K562 (cell line): ENCODE data around the gene CKAP5. TPM values are rescaled to one million over a fixed set of nuclear protein-coding genes. Genes with fewer than 3 reads are reported as not detected.

Experiments used
- CC2D1A ChIP-seq: fragments of 450-650 bp; IDR thresholded peaks from 2 replicates; pipeline ENCODE4 v1.6.1; 2017; ENCODE audit warnings: mild to moderate bottlenecking
- DDX20 ChIP-seq: fragments of 450-650 bp; IDR thresholded peaks from 2 replicates; pipeline ENCODE4 v1.6.1; 2016; ENCODE audit warnings: missing genetic modification characterization, low read depth, mild to moderate bottlenecking, missing compliant biosample characterization, moderate library complexity
- E2F4 ChIP-seq: sonication (generic); formaldehyde crosslinking; IDR thresholded peaks from 2 replicates; pipeline ENCODE4 v1.8.0; 2022; ENCODE audit warnings: mild to moderate bottlenecking, low read depth, missing genetic modification reagents
- ETS1 ChIP-seq: conservative IDR thresholded peaks from 2 replicates; pipeline ENCODE4 v1.6.1; 2011; ENCODE audit warnings: low read depth, mild to moderate bottlenecking, low read length; ENCODE audit not compliant: control insufficient read depth
- HNRNPLL ChIP-seq: fragments of 200-400 bp; formaldehyde crosslinking; IDR thresholded peaks from 2 replicates; pipeline ENCODE4 v1.6.1; 2017; ENCODE audit warnings: low read length, low read depth, mild to moderate bottlenecking; ENCODE audit not compliant: poor library complexity, severe bottlenecking
- RBM25 ChIP-seq: fragments of 200-400 bp; formaldehyde crosslinking; IDR thresholded peaks from 2 replicates; pipeline ENCODE4 v1.6.1; 2018; ENCODE audit warnings: low read length, low read depth, moderate library complexity; ENCODE audit not compliant: severe bottlenecking
- SNIP1 ChIP-seq: fragments of 450-650 bp; IDR thresholded peaks from 2 replicates; pipeline ENCODE4 v1.7.1; 2017; ENCODE audit warnings: low read depth, mild to moderate bottlenecking
- SOX6 ChIP-seq: fragments of 450-650 bp; IDR thresholded peaks from 2 replicates; pipeline ENCODE4 v1.6.1; 2014; ENCODE audit warnings: mild to moderate bottlenecking
- ZFX ChIP-seq: sonication (generic); formaldehyde crosslinking; IDR thresholded peaks from 2 replicates; pipeline ENCODE4 v1.8.0; 2022; ENCODE audit warnings: mild to moderate bottlenecking, missing genetic modification reagents, moderate library complexity
- polyA plus RNA-seq, 8 experiments: library from polyadenylated mRNA; depleted of rRNA in 4 of 8; stranded (reverse) in 5 of 8; unstranded in 3 of 8; fragments of >200 nt; fragmentation: Nextera tagmentation in 2 of 8; fragmentation: Illumina TruSeq in 1 of 8; extraction: Ambion mirVana in 2 of 8; extraction: Trizol in 1 of 8; gene quantifications; 2 replicates each; pipeline versions ENCODE4 v1.2.1 to v1.2.3, GENCODE V29; 2011 to 2014; ENCODE audit warnings: inconsistent platforms in 1 of 8, missing spikeins in 1 of 8
- total RNA-seq, 7 experiments: library from RNA; depleted of rRNA in 6 of 7; stranded (reverse); fragments of >200 nt in 6 of 7; fragmentation: Illumina TruSeq in 2 of 7; extraction: Trizol in 2 of 7; gene quantifications; 2 replicates each; pipeline versions ENCODE4 v1.2.1 to v1.2.3, GENCODE V29; 2011 to 2021; ENCODE audit warnings: low replicate concordance in 1 of 7
- TF ChIP-seq, protein P1 (sequence below): fragments of 450-650 bp; formaldehyde crosslinking; IDR thresholded peaks from 2 replicates; pipeline ENCODE4 v1.4.0; 2022; ENCODE audit warnings: mild to moderate bottlenecking, moderate library complexity
- TF ChIP-seq, protein P2 (sequence below): sonication (generic); formaldehyde crosslinking; IDR thresholded peaks from 2 replicates; pipeline ENCODE4 v1.8.1; 2023; ENCODE audit warnings: mild to moderate bottlenecking, missing genetic modification reagents
- TF ChIP-seq, protein P3 (sequence below), 2 experiments: fragments of 450-650 bp; conservative IDR thresholded peaks; 2 replicates each; pipeline ENCODE4 v1.6.1; 2017; ENCODE audit warnings: mild to moderate bottlenecking in 2 of 2, moderate library complexity in 2 of 2
- TF ChIP-seq, protein P4 (sequence below): sonication (generic); formaldehyde crosslinking; IDR thresholded peaks from 2 replicates; pipeline ENCODE4 v1.8.0; 2022; ENCODE audit warnings: mild to moderate bottlenecking, missing genetic modification reagents

Gene CKAP5
- total and polyA plus RNA-seq, 9 of the 15 experiments (the other 6 are each of a cell fraction or from before 2014, with no cell fraction given): 60.1 to 239 (median 139) TPM

GRCh38 chr11:46845740-46846509 is at the start of gene CKAP5 (continued):
- TF ChIP-seq CC2D1A (peak; percentile 96), SOX6 (peak; percentile 24; the same call in 1 of the 2 replicates), ZFX (CRISPR knock-in tag) (peak; percentile 96), RBM25 (peak; percentile 99), DDX20 (tag) (no peak), SNIP1 (peak; percentile 64; the same call in 1 of the 2 replicates), ETS1 (peak; percentile 76; the same call in 1 of the 2 replicates), HNRNPLL (no peak), E2F4 (peak; percentile 97)
- TF ChIP-seq, protein P1, sequence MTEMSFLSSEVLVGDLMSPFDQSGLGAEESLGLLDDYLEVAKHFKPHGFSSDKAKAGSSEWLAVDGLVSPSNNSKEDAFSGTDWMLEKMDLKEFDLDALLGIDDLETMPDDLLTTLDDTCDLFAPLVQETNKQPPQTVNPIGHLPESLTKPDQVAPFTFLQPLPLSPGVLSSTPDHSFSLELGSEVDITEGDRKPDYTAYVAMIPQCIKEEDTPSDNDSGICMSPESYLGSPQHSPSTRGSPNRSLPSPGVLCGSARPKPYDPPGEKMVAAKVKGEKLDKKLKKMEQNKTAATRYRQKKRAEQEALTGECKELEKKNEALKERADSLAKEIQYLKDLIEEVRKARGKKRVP (CRISPR knock-in tag): 0 out of 2 replicates have a peak, but pooled peaks have one; percentile 42
- TF ChIP-seq, protein P2, sequence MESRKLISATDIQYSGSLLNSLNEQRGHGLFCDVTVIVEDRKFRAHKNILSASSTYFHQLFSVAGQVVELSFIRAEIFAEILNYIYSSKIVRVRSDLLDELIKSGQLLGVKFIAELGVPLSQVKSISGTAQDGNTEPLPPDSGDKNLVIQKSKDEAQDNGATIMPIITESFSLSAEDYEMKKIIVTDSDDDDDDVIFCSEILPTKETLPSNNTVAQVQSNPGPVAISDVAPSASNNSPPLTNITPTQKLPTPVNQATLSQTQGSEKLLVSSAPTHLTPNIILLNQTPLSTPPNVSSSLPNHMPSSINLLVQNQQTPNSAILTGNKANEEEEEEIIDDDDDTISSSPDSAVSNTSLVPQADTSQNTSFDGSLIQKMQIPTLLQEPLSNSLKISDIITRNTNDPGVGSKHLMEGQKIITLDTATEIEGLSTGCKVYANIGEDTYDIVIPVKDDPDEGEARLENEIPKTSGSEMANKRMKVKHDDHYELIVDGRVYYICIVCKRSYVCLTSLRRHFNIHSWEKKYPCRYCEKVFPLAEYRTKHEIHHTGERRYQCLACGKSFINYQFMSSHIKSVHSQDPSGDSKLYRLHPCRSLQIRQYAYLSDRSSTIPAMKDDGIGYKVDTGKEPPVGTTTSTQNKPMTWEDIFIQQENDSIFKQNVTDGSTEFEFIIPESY (CRISPR knock-in tag): peak; percentile 27; the same call in 1 of the 2 replicates
- TF ChIP-seq, protein P3, sequence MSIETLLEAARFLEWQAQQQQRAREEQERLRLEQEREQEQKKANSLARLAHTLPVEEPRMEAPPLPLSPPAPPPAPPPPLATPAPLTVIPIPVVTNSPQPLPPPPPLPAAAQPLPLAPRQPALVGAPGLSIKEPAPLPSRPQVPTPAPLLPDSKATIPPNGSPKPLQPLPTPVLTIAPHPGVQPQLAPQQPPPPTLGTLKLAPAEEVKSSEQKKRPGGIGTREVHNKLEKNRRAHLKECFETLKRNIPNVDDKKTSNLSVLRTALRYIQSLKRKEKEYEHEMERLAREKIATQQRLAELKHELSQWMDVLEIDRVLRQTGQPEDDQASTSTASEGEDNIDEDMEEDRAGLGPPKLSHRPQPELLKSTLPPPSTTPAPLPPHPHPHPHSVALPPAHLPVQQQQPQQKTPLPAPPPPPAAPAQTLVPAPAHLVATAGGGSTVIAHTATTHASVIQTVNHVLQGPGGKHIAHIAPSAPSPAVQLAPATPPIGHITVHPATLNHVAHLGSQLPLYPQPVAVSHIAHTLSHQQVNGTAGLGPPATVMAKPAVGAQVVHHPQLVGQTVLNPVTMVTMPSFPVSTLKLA (conservative IDR thresholded peaks at IDR 0.05): peak; percentile 91 to 94
- TF ChIP-seq, protein P4, sequence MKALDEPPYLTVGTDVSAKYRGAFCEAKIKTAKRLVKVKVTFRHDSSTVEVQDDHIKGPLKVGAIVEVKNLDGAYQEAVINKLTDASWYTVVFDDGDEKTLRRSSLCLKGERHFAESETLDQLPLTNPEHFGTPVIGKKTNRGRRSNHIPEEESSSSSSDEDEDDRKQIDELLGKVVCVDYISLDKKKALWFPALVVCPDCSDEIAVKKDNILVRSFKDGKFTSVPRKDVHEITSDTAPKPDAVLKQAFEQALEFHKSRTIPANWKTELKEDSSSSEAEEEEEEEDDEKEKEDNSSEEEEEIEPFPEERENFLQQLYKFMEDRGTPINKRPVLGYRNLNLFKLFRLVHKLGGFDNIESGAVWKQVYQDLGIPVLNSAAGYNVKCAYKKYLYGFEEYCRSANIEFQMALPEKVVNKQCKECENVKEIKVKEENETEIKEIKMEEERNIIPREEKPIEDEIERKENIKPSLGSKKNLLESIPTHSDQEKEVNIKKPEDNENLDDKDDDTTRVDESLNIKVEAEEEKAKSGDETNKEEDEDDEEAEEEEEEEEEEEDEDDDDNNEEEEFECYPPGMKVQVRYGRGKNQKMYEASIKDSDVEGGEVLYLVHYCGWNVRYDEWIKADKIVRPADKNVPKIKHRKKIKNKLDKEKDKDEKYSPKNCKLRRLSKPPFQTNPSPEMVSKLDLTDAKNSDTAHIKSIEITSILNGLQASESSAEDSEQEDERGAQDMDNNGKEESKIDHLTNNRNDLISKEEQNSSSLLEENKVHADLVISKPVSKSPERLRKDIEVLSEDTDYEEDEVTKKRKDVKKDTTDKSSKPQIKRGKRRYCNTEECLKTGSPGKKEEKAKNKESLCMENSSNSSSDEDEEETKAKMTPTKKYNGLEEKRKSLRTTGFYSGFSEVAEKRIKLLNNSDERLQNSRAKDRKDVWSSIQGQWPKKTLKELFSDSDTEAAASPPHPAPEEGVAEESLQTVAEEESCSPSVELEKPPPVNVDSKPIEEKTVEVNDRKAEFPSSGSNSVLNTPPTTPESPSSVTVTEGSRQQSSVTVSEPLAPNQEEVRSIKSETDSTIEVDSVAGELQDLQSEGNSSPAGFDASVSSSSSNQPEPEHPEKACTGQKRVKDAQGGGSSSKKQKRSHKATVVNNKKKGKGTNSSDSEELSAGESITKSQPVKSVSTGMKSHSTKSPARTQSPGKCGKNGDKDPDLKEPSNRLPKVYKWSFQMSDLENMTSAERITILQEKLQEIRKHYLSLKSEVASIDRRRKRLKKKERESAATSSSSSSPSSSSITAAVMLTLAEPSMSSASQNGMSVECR: peak; percentile 78
